ENCODE results near the gene MAP3K15.

GRCh38 chrX:19344661-19345060 is 170.6 kb downstream of the MAP3K15 start:
- TF ChIP-seq CTCF (IDR thresholded peaks at IDR 0.05) = no peak
- TF ChIP-seq POLR2A (IDR thresholded peaks at IDR 0.05) = no peak
